TTC549 (cell line): ENCODE measurements around the gene SLC36A4.
"Not testable (repeated sequence)": the region's sequence is repeated elsewhere in the genome, so short reads cannot be mapped to it uniquely, and the experiment has no call there.

Experiments used
- FAIRE-seq: peaks from 2 replicates; lab custom pipeline; 2012; peaks lifted over from hg19 to GRCh38; lab: Jason Lieb, UNC

SLC36A4 gene

GRCh38 chr11:93118276-93118675, 79.5 kb downstream of the SLC36A4 start:
- FAIRE-seq, result no peak

- FAIRE-seq, result no peak
These were observed 80.2 kb downstream of the SLC36A4 start for GRCh38 chr11:93117565-93117964.

GRCh38 chr11:93116641-93117441, 81.0 kb downstream of the SLC36A4 start:
- FAIRE-seq, result no peak

- no peak for FAIRE-seq
These were observed 83.5 kb downstream of the SLC36A4 start for GRCh38 chr11:93114304-93114703.

- FAIRE-seq, result no peak
These were observed 84.0 kb downstream of the SLC36A4 start for GRCh38 chr11:93113824-93114223.

GRCh38 chr11:93111147-93111546, 86.6 kb downstream of the SLC36A4 start:
- not testable (repeated sequence) for FAIRE-seq

- FAIRE-seq, result no peak
These were observed 97.6 kb downstream of the SLC36A4 start for GRCh38 chr11:93100211-93100610.

GRCh38 chr11:93099806-93100205, 98.0 kb downstream of the SLC36A4 start:
- no peak for FAIRE-seq
